HepG2 (cell line): Measurements from ENCODE around the gene DDTL. TPM values are rescaled to one million over a fixed set of nuclear protein-coding genes. Genes with fewer than 3 reads are reported as not detected.

Experiments
- CCDC6 ChIP-seq: sonication (generic); formaldehyde crosslinking; IDR thresholded peaks from 2 replicates; pipeline ENCODE4 v1.8.1; 2022; ENCODE audit warnings: mild to moderate bottlenecking, missing genetic modification reagents, moderate library complexity
- CREB1 ChIP-seq, 2 experiments: fragments of 450-650 bp in 1 of 2; IDR thresholded peaks; 2 replicates each; pipeline ENCODE4 v1.6.1; 2016 to 2017; ENCODE audit warnings: control low read depth in 1 of 2, mild to moderate bottlenecking in 1 of 2, missing compliant biosample characterization in 1 of 2, missing genetic modification characterization in 1 of 2
- HNF4A ChIP-seq: sonication (generic); formaldehyde crosslinking; IDR thresholded peaks from 2 replicates; pipeline ENCODE4 v1.4.0; 2020; ENCODE audit warnings: missing genetic modification reagents
- HNRNPL ChIP-seq: fragments of 200-400 bp; formaldehyde crosslinking; IDR thresholded peaks from 2 replicates; pipeline ENCODE4 v1.6.1; 2017; ENCODE audit warnings: mild to moderate bottlenecking, low read depth, low read length
- JARID2 ChIP-seq: sonication (generic); formaldehyde crosslinking; IDR thresholded peaks from 2 replicates; pipeline ENCODE4 v1.8.1; 2023; ENCODE audit warnings: missing genetic modification reagents, inconsistent platforms; ENCODE audit not compliant: insufficient replicate concordance
- KLF13 ChIP-seq: sonication (generic); formaldehyde crosslinking; IDR thresholded peaks from 2 replicates; pipeline ENCODE4 v1.4.0; 2020; ENCODE audit warnings: mild to moderate bottlenecking, missing genetic modification reagents
- MED1 ChIP-seq: sonication (generic); formaldehyde crosslinking; IDR thresholded peaks from 2 replicates; pipeline ENCODE4 v1.4.0; 2020; ENCODE audit warnings: missing genetic modification reagents
- NAIF1 ChIP-seq: sonication (generic); formaldehyde crosslinking; IDR thresholded peaks from 2 replicates; pipeline ENCODE4 v1.5.0; 2020; ENCODE audit warnings: mild to moderate bottlenecking, missing genetic modification reagents, borderline replicate concordance
- NFE2L1 ChIP-seq: sonication (generic); formaldehyde crosslinking; IDR thresholded peaks from 2 replicates; pipeline ENCODE4 v1.4.0; 2020; ENCODE audit warnings: missing genetic modification reagents, mild to moderate bottlenecking, borderline replicate concordance
- NFIC ChIP-seq: IDR thresholded peaks from 2 replicates; pipeline ENCODE4 v1.6.1; 2012; ENCODE audit warnings: mild to moderate bottlenecking, low read length, inconsistent platforms
- NONO ChIP-seq, 2 experiments: fragments of 450-650 bp in 1 of 2; sonication (generic) in 1 of 2; formaldehyde crosslinking in 1 of 2; IDR thresholded peaks in 1 of 2; conservative IDR thresholded peaks in 1 of 2; 2 replicates each; pipeline versions ENCODE4 v1.6.1 to v1.8.0; 2017 to 2022; ENCODE audit warnings: mild to moderate bottlenecking in 1 of 2, missing genetic modification reagents in 1 of 2, moderate library complexity in 1 of 2
- NR2F2 ChIP-seq: IDR thresholded peaks from 2 replicates; pipeline ENCODE4 v1.6.1; 2012; ENCODE audit warnings: low read depth, inconsistent platforms, borderline replicate concordance
- SMAD1 ChIP-seq: sonication (generic); formaldehyde crosslinking; IDR thresholded peaks from 2 replicates; pipeline ENCODE4 v1.4.0; 2020; ENCODE audit warnings: missing genetic modification reagents, low read depth, mild to moderate bottlenecking, borderline replicate concordance
- ZFP37 ChIP-seq: sonication (generic); formaldehyde crosslinking; IDR thresholded peaks from 2 replicates; pipeline ENCODE4 v1.4.0; 2020; ENCODE audit warnings: missing genetic modification reagents, borderline replicate concordance
- ZNF180 ChIP-seq: sonication (generic); formaldehyde crosslinking; IDR thresholded peaks from 2 replicates; pipeline ENCODE4 v1.4.0; 2020; ENCODE audit warnings: low read depth, missing genetic modification reagents, borderline replicate concordance
- ZNF343 ChIP-seq: sonication (generic); formaldehyde crosslinking; IDR thresholded peaks from 2 replicates; pipeline ENCODE4 v1.4.0; 2020; ENCODE audit warnings: mild to moderate bottlenecking, missing genetic modification reagents
- ZNF614 ChIP-seq: IDR thresholded peaks from 2 replicates; pipeline ENCODE4 v1.6.1; 2018; ENCODE audit warnings: missing biosample characterization, missing genetic modification reagents, inconsistent platforms, borderline replicate concordance
- polyA plus RNA-seq, 8 experiments: library from polyadenylated mRNA; depleted of rRNA in 3 of 8; stranded (reverse) in 7 of 8; unstranded in 1 of 8; fragments of >200 nt; fragmentation: Illumina TruSeq in 4 of 8; extraction: Trizol in 4 of 8; gene quantifications; 2 replicates each; pipeline versions ENCODE4 v1.2.1 to v1.2.3, GENCODE V29; 2011 to 2016; ENCODE audit warnings: low read depth in 4 of 8, missing spikeins in 1 of 8, mixed read lengths in 1 of 8; ENCODE audit not compliant: insufficient read depth in 1 of 8
- total RNA-seq, 5 experiments: library from RNA; depleted of rRNA; stranded (reverse); fragments of >200 nt; fragmentation: Illumina TruSeq; extraction: Trizol; gene quantifications; 2 replicates each; pipeline ENCODE4 v1.2.3, GENCODE V29; 2016; ENCODE audit warnings: low read depth in 1 of 5
- TF ChIP-seq, protein P1 (sequence below): IDR thresholded peaks from 2 replicates; pipeline ENCODE4 v1.4.0; 2020; ENCODE audit warnings: mild to moderate bottlenecking, missing genetic modification reagents
- TF ChIP-seq, protein P2 (sequence below): sonication (generic); formaldehyde crosslinking; IDR thresholded peaks from 2 replicates; pipeline ENCODE4 v1.8.0; 2022; ENCODE audit warnings: missing genetic modification reagents, mild to moderate bottlenecking, moderate library complexity, borderline replicate concordance
- TF ChIP-seq, protein P3 (sequence below): sonication (generic); formaldehyde crosslinking; IDR thresholded peaks from 2 replicates; pipeline ENCODE4 v1.4.0; 2020; ENCODE audit warnings: missing genetic modification reagents
- TF ChIP-seq, protein P4 (sequence below): sonication (generic); formaldehyde crosslinking; IDR thresholded peaks from 2 replicates; pipeline ENCODE4 v1.4.0; 2020; ENCODE audit warnings: mild to moderate bottlenecking, missing genetic modification reagents

The DDTL gene
- total and polyA plus RNA-seq, 2 of the 13 experiments (the other 11 are each of a cell fraction or from before 2014, with no cell fraction given) = 0.31 TPM; not detected in 1

DNA sequence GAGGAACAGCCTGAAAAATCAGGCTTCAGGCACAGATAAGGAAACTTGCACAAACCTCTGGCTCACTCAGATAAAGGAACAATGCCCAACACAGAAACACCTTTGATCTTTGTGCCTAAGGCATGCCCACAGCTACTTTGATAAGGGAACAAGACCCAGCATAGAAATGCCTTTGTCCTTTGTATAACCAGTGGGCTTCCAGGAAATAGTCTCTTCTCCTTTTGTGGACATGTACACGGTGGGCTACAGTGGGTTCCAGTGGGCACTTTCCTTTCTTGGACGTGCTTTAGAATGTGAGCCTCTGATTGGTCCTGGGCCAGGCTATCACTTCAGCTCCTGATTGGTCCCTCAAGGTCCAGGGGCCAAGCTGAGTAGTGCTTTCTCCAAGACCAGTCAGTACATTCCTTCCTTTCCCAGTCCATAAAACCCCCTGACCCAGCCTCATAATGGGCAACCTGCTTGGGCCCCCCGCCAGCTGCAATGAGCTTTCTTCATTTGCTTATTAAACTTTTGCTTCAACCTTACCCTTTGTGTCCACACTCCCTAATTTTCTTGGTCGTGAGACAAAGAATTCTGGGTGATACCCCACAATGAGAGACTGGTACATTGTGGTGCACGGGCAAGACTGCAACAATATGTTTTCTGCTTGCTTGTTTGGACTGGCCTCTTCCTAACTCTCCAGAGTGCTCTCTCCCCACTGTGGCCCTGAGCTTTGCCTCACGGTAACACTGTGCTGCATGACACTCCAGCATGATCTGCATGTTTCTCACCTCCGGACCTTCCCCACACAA lies 42.7 kb downstream of the DDTL start (continued):
- no peak for TF ChIP-seq NFE2L1
- peak; percentile 39; the same call in 1 of the 2 replicates for TF ChIP-seq NR2F2
- TF ChIP-seq, protein P1, sequence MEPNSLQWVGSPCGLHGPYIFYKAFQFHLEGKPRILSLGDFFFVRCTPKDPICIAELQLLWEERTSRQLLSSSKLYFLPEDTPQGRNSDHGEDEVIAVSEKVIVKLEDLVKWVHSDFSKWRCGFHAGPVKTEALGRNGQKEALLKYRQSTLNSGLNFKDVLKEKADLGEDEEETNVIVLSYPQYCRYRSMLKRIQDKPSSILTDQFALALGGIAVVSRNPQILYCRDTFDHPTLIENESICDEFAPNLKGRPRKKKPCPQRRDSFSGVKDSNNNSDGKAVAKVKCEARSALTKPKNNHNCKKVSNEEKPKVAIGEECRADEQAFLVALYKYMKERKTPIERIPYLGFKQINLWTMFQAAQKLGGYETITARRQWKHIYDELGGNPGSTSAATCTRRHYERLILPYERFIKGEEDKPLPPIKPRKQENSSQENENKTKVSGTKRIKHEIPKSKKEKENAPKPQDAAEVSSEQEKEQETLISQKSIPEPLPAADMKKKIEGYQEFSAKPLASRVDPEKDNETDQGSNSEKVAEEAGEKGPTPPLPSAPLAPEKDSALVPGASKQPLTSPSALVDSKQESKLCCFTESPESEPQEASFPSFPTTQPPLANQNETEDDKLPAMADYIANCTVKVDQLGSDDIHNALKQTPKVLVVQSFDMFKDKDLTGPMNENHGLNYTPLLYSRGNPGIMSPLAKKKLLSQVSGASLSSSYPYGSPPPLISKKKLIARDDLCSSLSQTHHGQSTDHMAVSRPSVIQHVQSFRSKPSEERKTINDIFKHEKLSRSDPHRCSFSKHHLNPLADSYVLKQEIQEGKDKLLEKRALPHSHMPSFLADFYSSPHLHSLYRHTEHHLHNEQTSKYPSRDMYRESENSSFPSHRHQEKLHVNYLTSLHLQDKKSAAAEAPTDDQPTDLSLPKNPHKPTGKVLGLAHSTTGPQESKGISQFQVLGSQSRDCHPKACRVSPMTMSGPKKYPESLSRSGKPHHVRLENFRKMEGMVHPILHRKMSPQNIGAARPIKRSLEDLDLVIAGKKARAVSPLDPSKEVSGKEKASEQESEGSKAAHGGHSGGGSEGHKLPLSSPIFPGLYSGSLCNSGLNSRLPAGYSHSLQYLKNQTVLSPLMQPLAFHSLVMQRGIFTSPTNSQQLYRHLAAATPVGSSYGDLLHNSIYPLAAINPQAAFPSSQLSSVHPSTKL (CRISPR knock-in tag) = peak; percentile 79; the same call in 1 of the 2 replicates
- no peak for TF ChIP-seq ZNF343 (CRISPR knock-in tag)
- no peak for TF ChIP-seq CREB1 (IDR thresholded peaks at IDR 0.05)
- TF ChIP-seq CREB1 (CRISPR knock-in tag; IDR thresholded peaks at IDR 0.05) = peak; percentile 24; the same call in 1 of the 2 replicates
- TF ChIP-seq CCDC6 (CRISPR knock-in tag) = 0 out of 2 replicates have a peak, but pooled peaks have one; percentile 42
- peak; percentile 66 for TF ChIP-seq HNRNPL
- no peak for TF ChIP-seq NONO (IDR thresholded peaks at IDR 0.05)
- TF ChIP-seq NONO (CRISPR knock-in tag; conservative IDR thresholded peaks at IDR 0.05) = peak; percentile 11; the same call in 1 of the 2 replicates
- peak; percentile 35 for TF ChIP-seq NFIC
- TF ChIP-seq, protein P2, sequence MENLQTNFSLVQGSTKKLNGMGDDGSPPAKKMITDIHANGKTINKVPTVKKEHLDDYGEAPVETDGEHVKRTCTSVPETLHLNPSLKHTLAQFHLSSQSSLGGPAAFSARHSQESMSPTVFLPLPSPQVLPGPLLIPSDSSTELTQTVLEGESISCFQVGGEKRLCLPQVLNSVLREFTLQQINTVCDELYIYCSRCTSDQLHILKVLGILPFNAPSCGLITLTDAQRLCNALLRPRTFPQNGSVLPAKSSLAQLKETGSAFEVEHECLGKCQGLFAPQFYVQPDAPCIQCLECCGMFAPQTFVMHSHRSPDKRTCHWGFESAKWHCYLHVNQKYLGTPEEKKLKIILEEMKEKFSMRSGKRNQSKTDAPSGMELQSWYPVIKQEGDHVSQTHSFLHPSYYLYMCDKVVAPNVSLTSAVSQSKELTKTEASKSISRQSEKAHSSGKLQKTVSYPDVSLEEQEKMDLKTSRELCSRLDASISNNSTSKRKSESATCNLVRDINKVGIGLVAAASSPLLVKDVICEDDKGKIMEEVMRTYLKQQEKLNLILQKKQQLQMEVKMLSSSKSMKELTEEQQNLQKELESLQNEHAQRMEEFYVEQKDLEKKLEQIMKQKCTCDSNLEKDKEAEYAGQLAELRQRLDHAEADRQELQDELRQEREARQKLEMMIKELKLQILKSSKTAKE = no peak
- no peak for TF ChIP-seq NAIF1
- no peak for TF ChIP-seq ZNF180 (CRISPR knock-in tag)
- TF ChIP-seq ZFP37 (CRISPR knock-in tag) = no peak
- TF ChIP-seq, protein P3, sequence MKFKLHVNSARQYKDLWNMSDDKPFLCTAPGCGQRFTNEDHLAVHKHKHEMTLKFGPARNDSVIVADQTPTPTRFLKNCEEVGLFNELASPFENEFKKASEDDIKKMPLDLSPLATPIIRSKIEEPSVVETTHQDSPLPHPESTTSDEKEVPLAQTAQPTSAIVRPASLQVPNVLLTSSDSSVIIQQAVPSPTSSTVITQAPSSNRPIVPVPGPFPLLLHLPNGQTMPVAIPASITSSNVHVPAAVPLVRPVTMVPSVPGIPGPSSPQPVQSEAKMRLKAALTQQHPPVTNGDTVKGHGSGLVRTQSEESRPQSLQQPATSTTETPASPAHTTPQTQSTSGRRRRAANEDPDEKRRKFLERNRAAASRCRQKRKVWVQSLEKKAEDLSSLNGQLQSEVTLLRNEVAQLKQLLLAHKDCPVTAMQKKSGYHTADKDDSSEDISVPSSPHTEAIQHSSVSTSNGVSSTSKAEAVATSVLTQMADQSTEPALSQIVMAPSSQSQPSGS (CRISPR knock-in tag) = peak; percentile 45; the same call in 1 of the 2 replicates
- TF ChIP-seq JARID2 (CRISPR knock-in tag) = no peak
- TF ChIP-seq HNF4A (CRISPR knock-in tag) = peak; percentile 83
- TF ChIP-seq, protein P4, sequence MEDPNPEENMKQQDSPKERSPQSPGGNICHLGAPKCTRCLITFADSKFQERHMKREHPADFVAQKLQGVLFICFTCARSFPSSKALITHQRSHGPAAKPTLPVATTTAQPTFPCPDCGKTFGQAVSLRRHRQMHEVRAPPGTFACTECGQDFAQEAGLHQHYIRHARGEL = no peak
- TF ChIP-seq MED1 (CRISPR knock-in tag) = peak; percentile 55; the same call in 1 of the 2 replicates
- TF ChIP-seq SMAD1 (CRISPR knock-in tag) = 0 out of 2 replicates have a peak, but pooled peaks have one; percentile 30
- TF ChIP-seq KLF13 (CRISPR knock-in tag) = no peak
- no peak for TF ChIP-seq ZNF614 (CRISPR knock-in tag)
